ENCODE data around the gene DAND5.

DAND5 gene

DNA sequence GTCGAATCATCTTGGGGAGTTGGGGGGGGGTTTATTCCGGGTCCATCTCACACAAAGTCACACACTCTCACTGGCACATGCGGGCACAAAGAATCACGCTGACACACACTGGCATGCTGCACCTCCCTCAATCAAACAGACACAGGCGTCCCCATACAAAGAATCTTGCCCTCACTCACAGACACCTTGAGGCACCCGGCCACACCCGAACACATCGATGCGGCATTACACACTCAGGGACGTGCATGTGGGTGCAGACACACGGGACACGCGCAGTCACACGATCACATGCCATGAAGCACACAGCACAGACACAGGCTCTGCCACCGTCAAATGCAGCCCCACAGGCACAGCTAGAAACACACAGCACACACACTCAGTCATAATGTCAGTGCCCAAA is 33.7 kb downstream of the DAND5 start:
- Mint-ChIP-seq H3K36me3 (ENCODE audit: low read depth) (no peaks in the 10 kb centered on the region), H3K4me1 (no peaks in the 10 kb centered on the region), H3K27ac (no peak overlapping the region), H3K27me3 (ENCODE audit: low read depth, poor library complexity) (peaks cover 97% of the 10 kb centered on the region), H3K9me3 (no peaks in the 10 kb centered on the region), H3K4me3 (no peak overlapping the region)
- TF ChIP-seq, protein P1, sequence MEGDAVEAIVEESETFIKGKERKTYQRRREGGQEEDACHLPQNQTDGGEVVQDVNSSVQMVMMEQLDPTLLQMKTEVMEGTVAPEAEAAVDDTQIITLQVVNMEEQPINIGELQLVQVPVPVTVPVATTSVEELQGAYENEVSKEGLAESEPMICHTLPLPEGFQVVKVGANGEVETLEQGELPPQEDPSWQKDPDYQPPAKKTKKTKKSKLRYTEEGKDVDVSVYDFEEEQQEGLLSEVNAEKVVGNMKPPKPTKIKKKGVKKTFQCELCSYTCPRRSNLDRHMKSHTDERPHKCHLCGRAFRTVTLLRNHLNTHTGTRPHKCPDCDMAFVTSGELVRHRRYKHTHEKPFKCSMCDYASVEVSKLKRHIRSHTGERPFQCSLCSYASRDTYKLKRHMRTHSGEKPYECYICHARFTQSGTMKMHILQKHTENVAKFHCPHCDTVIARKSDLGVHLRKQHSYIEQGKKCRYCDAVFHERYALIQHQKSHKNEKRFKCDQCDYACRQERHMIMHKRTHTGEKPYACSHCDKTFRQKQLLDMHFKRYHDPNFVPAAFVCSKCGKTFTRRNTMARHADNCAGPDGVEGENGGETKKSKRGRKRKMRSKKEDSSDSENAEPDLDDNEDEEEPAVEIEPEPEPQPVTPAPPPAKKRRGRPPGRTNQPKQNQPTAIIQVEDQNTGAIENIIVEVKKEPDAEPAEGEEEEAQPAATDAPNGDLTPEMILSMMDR (IDR thresholded peaks at IDR 0.05): no peak
- DNase-seq: no peak

- H3K27ac Mint-ChIP-seq: no peak overlapping the region
- H3K9me3 Mint-ChIP-seq: no peaks in the 10 kb centered on the region
- no peaks in the 10 kb centered on the region for H3K4me1 Mint-ChIP-seq
- no peak for DNase-seq
- H3K27me3 Mint-ChIP-seq (ENCODE audit: low read depth, poor library complexity): peaks cover 97% of the 10 kb centered on the region
- no peak overlapping the region for H3K4me3 Mint-ChIP-seq
- H3K36me3 Mint-ChIP-seq (ENCODE audit: low read depth): no peaks in the 10 kb centered on the region
- TF ChIP-seq, protein P1 (IDR thresholded peaks at IDR 0.05): no peak
Observed at GRCh38 chr19:13004273-13004672, 34.9 kb downstream of the DAND5 start.

DNA sequence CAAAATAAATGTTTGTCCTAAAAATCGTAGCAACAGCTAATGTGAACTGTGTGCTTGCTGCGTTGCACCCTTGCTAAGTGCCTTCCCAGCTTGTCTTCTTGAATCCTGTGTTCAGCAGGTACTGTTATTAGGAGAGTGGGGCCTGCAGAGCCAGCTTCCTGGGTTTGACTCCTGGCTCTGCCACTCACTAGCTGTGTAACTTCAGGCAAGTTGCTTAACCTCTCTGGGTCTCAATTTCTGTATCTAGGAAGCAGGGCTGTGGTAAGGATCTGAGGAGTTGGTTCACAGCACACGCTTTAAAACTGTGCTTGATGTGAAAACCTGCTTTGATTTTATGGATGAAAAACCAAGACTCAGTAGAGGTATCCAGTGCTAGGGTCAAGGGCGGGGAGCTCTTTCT is 35.9 kb downstream of the DAND5 start:
- TF ChIP-seq, protein P1 (IDR thresholded peaks at IDR 0.05): no peak
- Mint-ChIP-seq H3K27ac (no peak overlapping the region), H3K27me3 (ENCODE audit: low read depth, poor library complexity) (peaks cover 97% of the 10 kb centered on the region), H3K9me3 (no peaks in the 10 kb centered on the region), H3K36me3 (ENCODE audit: low read depth) (no peaks in the 10 kb centered on the region), H3K4me3 (no peak overlapping the region), H3K4me1 (no peaks in the 10 kb centered on the region)
- no peak for DNase-seq

DNA sequence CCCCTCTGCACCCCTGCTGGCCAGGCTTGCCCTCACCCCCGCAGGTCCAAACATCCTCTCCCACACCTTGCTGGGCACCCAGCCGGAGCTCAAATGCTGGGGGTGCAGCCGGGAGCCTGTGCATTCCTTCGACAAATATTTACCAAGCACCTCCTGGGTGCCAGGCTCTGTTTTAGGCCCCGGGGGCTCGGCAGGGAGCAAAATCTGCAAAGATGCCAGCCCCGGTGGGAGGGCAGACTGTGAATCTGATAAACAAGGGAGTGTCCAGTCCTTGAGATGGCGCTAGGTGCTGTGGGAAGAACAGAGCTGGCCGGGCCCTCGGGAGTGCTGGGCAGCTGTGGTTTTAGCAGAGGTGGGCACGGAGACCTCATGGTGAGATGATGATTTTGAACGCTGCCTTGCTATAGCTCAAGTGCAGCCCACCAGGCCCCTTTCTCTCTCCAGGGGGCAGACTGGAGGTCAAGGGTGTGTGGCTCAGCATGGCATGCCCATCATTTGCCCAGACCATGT is 36.5 kb downstream of the DAND5 start:
- DNase-seq: no peak
- TF ChIP-seq, protein P1 (IDR thresholded peaks at IDR 0.05): no peak
- Mint-ChIP-seq H3K36me3 (ENCODE audit: low read depth) (no peaks in the 10 kb centered on the region), H3K4me1 (no peaks in the 10 kb centered on the region), H3K27ac (no peak overlapping the region), H3K4me3 (no peak overlapping the region), H3K9me3 (no peaks in the 10 kb centered on the region), H3K27me3 (ENCODE audit: low read depth, poor library complexity) (peaks cover 97% of the 10 kb centered on the region)

DNA sequence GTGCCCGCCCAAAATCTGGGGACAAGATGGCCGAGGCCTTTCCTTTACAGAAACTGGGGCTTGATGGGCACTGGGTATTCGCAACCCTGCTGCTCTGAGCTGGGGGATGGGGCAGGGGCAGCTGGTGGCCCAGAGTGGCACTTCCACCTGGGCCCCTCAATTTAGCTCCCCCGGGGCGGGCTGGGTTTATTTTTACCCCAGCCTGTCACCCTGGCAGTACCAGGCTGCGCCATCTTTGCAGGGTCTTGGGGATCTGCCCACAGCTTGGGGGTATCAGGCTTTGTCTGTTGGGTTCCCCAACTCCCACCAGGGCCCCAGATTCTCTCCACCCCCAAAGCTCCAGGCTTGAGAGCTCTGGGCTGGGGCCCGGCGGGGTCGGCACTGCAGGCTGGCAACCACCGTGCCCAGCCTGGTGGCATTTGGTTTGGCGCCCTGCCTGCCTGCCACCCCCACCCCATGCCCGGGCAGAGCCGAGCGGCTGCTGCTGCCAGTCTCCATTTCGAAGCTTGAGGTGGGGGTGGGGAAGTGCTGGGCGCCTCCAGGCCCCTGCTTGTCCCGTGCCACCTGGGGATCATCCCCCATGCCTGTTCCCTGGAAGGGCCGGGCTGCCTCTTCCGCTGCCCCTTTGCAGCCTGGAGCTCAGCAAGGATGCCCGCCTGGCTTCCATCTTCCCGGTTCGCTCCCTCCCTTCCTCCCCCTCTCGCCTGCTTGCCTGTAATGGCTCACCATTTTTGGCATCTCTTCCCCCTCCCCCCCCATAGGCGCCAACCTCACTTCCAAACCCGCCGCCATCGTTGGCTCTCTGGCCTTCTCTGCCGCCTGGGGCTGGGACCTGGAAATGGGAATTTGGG is 37.3 kb downstream of the DAND5 start:
- no peaks in the 10 kb centered on the region for H3K4me1 Mint-ChIP-seq
- no peak overlapping the region for H3K4me3 Mint-ChIP-seq
- H3K27ac Mint-ChIP-seq: no peak overlapping the region
- H3K9me3 Mint-ChIP-seq: no peaks in the 10 kb centered on the region
- TF ChIP-seq, protein P1 (IDR thresholded peaks at IDR 0.05): no peak
- no peak for DNase-seq
- H3K27me3 Mint-ChIP-seq (ENCODE audit: low read depth, poor library complexity): peaks cover 97% of the 10 kb centered on the region
- no peaks in the 10 kb centered on the region for H3K36me3 Mint-ChIP-seq (ENCODE audit: low read depth)

All from nephron progenitor cell (in vitro differentiated cells).